Measurements from ENCODE around the gene GPSM1. TPM values are rescaled to one million over a fixed set of nuclear protein-coding genes. Genes with fewer than 3 reads are reported as not detected.

The GPSM1 gene
- total and polyA plus RNA-seq, 11 donors: 24.1 to 80.2 (median 31.7) TPM

- Histone ChIP-seq H3K27me3 (no peaks in the 10 kb centered on the region), H3K4me3 (peak overlapping the region in 9 of 12 donors; percentile 38 to 58 (median 50)), H3K4me1 (peaks cover 0 to 67% (median 46%) of the 10 kb centered on the region in 12 donors), H3K27ac (peak overlapping the region; percentile 74 to 99 (median 92)), H3K9me3 (no peaks in the 10 kb centered on the region), H3K36me3 (peaks cover 0 to 7% (median 0%) of the 10 kb centered on the region in 9 donors)
- TF ChIP-seq CTCF (IDR thresholded peaks at IDR 0.05) (no peak), POLR2A (IDR thresholded peaks at IDR 0.05) (no peak)
- intact Hi-C loops (cut with DNase I): loop anchor here in 3 of 10 donors (1.0 to 2.0 kb wide), 2 partner anchors 19 to 20 kb away; partner anchors contain the start of gene DNLZ (in 3 of the 3)
- ATAC-seq (peak; percentile 64 to 76 (median 68)), DNase-seq (peak in 4 of 5 donors; percentile 76 to 91 (median 85))
- WGBS, 4 donors: 38 to 57% (median 49%) methylated on average over 7 to 23 of the region's 23 CpGs
Measured at GRCh38 chr9:136343121-136343883, 16.0 kb downstream of the GPSM1 start.

- intact Hi-C loops (cut with DNase I): loop anchor here in 4 of 10 donors (1.0 to 2.0 kb wide), 2 partner anchors 19 kb away; partner anchors contain the start of gene DNLZ (in 4 of the 4)
- peaks cover 0 to 2% (median 0%) of the 10 kb centered on the region in 9 donors for H3K36me3 ChIP-seq
- peak overlapping the region in 1 of 12 donors; percentile 56 for H3K4me3 ChIP-seq
- peak overlapping the region in 11 of 12 donors; percentile 77 to 99 (median 92) for H3K27ac ChIP-seq
- no peaks in the 10 kb centered on the region for H3K9me3 ChIP-seq
- H3K27me3 ChIP-seq: no peaks in the 10 kb centered on the region
- ATAC-seq (no peak), DNase-seq (no peak)
- WGBS, 4 donors: 78 to 86% (median 85%) methylated on average over 21 to 24 of the region's 24 CpGs
- H3K4me1 ChIP-seq: peaks cover 0 to 67% (median 46%) of the 10 kb centered on the region in 12 donors
- TF ChIP-seq CTCF (IDR thresholded peaks at IDR 0.05) (no peak), POLR2A (IDR thresholded peaks at IDR 0.05) (no peak)
Measured at GRCh38 chr9:136343884-136344269, 16.5 kb downstream of the GPSM1 start.

DNA sequence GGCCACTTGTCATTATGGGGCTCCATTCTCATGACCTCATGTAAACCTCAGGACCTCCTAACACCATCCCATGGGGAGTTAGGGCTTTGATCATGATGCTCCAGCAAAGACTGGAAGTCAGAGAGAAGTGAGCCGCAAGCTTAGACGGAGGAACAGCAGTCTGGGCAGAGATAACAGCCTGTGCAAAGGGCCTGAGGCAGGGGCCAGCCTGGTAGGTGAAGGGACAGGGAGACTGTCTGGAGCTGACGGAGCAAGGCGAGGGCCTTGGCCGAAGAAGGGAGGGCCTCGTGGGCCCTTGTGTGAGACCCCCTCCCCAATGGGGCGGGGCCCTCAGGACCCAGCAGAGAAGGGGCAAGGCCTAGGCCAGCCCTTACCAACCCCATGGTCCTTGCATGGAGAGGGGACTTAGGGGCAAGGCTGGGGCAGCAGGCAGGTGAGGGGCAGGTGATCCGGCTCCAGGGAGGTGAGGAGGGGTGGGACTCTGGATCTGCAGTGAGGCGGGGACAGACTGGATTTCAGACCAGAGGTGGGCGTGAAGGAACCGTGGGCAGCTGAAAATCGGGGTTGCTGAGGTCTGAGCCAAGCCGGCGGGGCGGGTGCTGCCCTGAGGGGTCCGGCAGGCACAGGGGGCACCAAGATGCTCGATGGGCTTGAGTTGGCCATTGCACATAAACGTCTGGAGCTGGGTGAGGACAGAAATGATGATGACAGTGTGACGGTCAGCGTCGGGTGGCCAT, 17.4 kb downstream of the GPSM1 start:
- WGBS, 4 donors: 76 to 81% (median 79%) methylated on average over 19 to 21 of the region's 21 CpGs
- no peaks in the 10 kb centered on the region for H3K9me3 ChIP-seq
- intact Hi-C loops (cut with DNase I): loop anchor here in 1 of 10 donors (2.0 kb wide), 1 partner anchor 18 kb away; the partner anchor contains the start of gene DNLZ
- peak overlapping the region in 4 of 12 donors; percentile 21 to 49 (median 30) for H3K4me3 ChIP-seq
- no peak for DNase-seq
- peak overlapping the region in 11 of 12 donors; percentile 18 to 94 (median 73) for H3K27ac ChIP-seq
- TF ChIP-seq POLR2A (IDR thresholded peaks at IDR 0.05) (no peak), CTCF (IDR thresholded peaks at IDR 0.05) (no peak)
- peaks cover 0 to 9% (median 0%) of the 10 kb centered on the region in 9 donors for H3K36me3 ChIP-seq
- ATAC-seq: no peak
- no peaks in the 10 kb centered on the region for H3K27me3 ChIP-seq
- H3K4me1 ChIP-seq: peaks cover 0 to 62% (median 42%) of the 10 kb centered on the region in 12 donors
